ENCODE data around the gene DIDO1. TPM values are rescaled to one million over a fixed set of nuclear protein-coding genes. Genes with fewer than 3 reads are reported as not detected.

Gene DIDO1
- total and polyA plus RNA-seq, 2 of the 13 experiments (the other 11 are each of a cell fraction or from before 2014, with no cell fraction given), result 75.0 to 75.1 TPM

DNA sequence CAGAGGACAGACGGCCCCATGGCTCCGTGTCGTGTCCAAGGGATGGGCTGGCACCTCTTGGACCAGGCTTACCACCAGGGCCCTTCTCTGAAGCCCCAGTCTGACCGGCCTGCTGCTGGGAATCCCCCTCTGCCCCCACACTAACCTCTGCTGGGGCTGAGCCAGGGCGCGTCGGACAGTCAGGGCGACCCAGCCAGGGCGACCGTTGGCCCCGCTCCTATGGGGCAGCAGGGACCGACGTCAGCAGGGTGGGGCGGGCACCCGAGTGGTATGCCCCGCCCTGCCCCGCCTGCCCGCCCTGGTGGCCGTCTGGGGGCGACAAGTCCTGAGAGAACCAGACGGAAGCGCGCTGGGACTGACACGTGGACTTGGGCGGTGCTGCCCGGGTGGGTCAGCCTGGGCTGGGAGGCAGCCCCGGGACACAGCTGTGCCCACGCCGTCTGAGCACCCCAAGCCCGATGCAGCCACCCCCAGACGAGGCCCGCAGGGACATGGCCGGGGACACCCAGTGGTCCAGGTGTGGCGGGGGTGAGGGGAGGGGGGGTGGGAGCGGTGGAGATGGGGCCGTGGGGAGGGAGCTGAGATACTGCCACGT, 26.2 kb upstream of the DIDO1 start, which contains the start of gene SLC17A9 (continued):
- peak; percentile 74 for TF ChIP-seq HNF4A (CRISPR knock-in tag; IDR thresholded peaks at IDR 0.05)
- TF ChIP-seq, protein P1, sequence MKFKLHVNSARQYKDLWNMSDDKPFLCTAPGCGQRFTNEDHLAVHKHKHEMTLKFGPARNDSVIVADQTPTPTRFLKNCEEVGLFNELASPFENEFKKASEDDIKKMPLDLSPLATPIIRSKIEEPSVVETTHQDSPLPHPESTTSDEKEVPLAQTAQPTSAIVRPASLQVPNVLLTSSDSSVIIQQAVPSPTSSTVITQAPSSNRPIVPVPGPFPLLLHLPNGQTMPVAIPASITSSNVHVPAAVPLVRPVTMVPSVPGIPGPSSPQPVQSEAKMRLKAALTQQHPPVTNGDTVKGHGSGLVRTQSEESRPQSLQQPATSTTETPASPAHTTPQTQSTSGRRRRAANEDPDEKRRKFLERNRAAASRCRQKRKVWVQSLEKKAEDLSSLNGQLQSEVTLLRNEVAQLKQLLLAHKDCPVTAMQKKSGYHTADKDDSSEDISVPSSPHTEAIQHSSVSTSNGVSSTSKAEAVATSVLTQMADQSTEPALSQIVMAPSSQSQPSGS (CRISPR knock-in tag; IDR thresholded peaks at IDR 0.05), result peak; percentile 89
- peak; percentile 92; the same call in 1 of the 2 replicates for TF ChIP-seq ZNF558 (CRISPR knock-in tag; IDR thresholded peaks at IDR 0.05; ENCODE audit: borderline replicate concordance)
- peak; percentile 59; the same call in 1 of the 2 replicates for TF ChIP-seq ZFP90 (CRISPR knock-in tag; IDR thresholded peaks at IDR 0.05; ENCODE audit: borderline replicate concordance)
- TF ChIP-seq ZFYVE20 (CRISPR knock-in tag; IDR thresholded peaks at IDR 0.05; ENCODE audit: borderline replicate concordance, low read depth), result peak; percentile 23; the same call in 1 of the 2 replicates
- TF ChIP-seq, protein P2, sequence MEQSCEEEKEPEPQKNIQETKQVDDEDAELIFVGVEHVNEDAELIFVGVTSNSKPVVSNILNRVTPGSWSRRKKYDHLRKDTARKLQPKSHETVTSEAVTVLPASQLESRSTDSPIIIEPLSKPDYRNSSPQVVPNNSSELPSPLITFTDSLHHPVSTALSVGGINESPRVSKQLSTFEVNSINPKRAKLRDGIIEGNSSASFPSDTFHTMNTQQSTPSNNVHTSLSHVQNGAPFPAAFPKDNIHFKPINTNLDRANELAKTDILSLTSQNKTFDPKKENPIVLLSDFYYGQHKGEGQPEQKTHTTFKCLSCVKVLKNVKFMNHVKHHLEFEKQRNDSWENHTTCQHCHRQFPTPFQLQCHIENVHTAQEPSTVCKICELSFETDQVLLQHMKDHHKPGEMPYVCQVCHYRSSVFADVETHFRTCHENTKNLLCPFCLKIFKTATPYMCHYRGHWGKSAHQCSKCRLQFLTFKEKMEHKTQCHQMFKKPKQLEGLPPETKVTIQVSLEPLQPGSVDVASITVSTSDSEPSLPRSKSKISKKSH (CRISPR knock-in tag; IDR thresholded peaks at IDR 0.05; ENCODE audit: borderline replicate concordance), result peak; percentile 90
- TF ChIP-seq GATAD1 (CRISPR knock-in tag; IDR thresholded peaks at IDR 0.05), result peak; percentile 83
- no peak for TF ChIP-seq ARID2 (CRISPR knock-in tag; IDR thresholded peaks at IDR 0.05; ENCODE audit: borderline replicate concordance)
- TF ChIP-seq, protein P3, sequence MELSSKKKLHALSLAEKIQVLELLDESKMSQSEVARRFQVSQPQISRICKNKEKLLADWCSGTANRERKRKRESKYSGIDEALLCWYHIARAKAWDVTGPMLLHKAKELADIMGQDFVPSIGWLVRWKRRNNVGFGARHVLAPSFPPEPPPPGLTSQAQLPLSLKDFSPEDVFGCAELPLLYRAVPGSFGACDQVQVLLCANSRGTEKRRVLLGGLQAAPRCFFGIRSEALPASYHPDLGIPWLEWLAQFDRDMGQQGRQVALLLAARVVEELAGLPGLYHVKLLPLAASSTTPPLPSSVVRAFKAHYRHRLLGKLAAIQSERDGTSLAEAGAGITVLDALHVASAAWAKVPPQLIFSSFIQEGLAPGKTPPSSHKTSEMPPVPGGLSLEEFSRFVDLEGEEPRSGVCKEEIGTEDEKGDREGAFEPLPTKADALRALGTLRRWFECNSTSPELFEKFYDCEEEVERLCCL (CRISPR knock-in tag; IDR thresholded peaks at IDR 0.05; ENCODE audit: borderline replicate concordance), result no peak
- TF ChIP-seq, protein P4, sequence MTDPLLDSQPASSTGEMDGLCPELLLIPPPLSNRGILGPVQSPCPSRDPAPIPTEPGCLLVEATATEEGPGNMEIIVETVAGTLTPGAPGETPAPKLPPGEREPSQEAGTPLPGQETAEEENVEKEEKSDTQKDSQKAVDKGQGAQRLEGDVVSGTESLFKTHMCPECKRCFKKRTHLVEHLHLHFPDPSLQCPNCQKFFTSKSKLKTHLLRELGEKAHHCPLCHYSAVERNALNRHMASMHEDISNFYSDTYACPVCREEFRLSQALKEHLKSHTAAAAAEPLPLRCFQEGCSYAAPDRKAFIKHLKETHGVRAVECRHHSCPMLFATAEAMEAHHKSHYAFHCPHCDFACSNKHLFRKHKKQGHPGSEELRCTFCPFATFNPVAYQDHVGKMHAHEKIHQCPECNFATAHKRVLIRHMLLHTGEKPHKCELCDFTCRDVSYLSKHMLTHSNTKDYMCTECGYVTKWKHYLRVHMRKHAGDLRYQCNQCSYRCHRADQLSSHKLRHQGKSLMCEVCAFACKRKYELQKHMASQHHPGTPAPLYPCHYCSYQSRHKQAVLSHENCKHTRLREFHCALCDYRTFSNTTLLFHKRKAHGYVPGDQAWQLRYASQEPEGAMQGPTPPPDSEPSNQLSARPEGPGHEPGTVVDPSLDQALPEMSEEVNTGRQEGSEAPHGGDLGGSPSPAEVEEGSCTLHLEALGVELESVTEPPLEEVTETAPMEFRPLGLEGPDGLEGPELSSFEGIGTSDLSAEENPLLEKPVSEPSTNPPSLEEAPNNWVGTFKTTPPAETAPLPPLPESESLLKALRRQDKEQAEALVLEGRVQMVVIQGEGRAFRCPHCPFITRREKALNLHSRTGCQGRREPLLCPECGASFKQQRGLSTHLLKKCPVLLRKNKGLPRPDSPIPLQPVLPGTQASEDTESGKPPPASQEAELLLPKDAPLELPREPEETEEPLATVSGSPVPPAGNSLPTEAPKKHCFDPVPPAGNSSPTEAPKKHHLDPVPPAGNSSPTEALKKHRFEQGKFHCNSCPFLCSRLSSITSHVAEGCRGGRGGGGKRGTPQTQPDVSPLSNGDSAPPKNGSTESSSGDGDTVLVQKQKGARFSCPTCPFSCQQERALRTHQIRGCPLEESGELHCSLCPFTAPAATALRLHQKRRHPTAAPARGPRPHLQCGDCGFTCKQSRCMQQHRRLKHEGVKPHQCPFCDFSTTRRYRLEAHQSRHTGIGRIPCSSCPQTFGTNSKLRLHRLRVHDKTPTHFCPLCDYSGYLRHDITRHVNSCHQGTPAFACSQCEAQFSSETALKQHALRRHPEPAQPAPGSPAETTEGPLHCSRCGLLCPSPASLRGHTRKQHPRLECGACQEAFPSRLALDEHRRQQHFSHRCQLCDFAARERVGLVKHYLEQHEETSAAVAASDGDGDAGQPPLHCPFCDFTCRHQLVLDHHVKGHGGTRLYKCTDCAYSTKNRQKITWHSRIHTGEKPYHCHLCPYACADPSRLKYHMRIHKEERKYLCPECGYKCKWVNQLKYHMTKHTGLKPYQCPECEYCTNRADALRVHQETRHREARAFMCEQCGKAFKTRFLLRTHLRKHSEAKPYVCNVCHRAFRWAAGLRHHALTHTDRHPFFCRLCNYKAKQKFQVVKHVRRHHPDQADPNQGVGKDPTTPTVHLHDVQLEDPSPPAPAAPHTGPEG (CRISPR knock-in tag; IDR thresholded peaks at IDR 0.05), result no peak
- TF ChIP-seq NFATC3 (CRISPR knock-in tag; IDR thresholded peaks at IDR 0.05), result peak; percentile 92; the same call in 1 of the 2 replicates
- TF ChIP-seq, protein P5, sequence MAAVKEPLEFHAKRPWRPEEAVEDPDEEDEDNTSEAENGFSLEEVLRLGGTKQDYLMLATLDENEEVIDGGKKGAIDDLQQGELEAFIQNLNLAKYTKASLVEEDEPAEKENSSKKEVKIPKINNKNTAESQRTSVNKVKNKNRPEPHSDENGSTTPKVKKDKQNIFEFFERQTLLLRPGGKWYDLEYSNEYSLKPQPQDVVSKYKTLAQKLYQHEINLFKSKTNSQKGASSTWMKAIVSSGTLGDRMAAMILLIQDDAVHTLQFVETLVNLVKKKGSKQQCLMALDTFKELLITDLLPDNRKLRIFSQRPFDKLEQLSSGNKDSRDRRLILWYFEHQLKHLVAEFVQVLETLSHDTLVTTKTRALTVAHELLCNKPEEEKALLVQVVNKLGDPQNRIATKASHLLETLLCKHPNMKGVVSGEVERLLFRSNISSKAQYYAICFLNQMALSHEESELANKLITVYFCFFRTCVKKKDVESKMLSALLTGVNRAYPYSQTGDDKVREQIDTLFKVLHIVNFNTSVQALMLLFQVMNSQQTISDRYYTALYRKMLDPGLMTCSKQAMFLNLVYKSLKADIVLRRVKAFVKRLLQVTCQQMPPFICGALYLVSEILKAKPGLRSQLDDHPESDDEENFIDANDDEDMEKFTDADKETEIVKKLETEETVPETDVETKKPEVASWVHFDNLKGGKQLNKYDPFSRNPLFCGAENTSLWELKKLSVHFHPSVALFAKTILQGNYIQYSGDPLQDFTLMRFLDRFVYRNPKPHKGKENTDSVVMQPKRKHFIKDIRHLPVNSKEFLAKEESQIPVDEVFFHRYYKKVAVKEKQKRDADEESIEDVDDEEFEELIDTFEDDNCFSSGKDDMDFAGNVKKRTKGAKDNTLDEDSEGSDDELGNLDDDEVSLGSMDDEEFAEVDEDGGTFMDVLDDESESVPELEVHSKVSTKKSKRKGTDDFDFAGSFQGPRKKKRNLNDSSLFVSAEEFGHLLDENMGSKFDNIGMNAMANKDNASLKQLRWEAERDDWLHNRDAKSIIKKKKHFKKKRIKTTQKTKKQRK (IDR thresholded peaks at IDR 0.05; ENCODE audit: low read length), result no peak
- TF ChIP-seq SP2 (CRISPR knock-in tag; IDR thresholded peaks at IDR 0.05), result peak; percentile 69
- no peak for TF ChIP-seq JUN (CRISPR knock-in tag; IDR thresholded peaks at IDR 0.05)
- 0 out of 2 replicates have a peak, but pooled peaks have one; percentile 31 for TF ChIP-seq TBP (CRISPR knock-in tag; IDR thresholded peaks at IDR 0.05)

Measured in HepG2 (cell line).